HG03439 (cell line): ENCODE results near the gene MS4A4E.
"Not testable (repeated sequence)": the region's sequence is repeated elsewhere in the genome, so short reads cannot be mapped to it uniquely, and the experiment has no call there.

Experiments
- ATAC-seq: cut with Tn5 transposase; IDR thresholded peaks from one replicate; pipeline ENCODE4 v1.9.1; 2021; ENCODE audit warnings: mild to moderate bottlenecking, moderate library complexity; ENCODE audit not compliant: unreplicated experiment

Gene MS4A4E

GRCh38 chr11:60182541-60183330 lies 60.2 kb downstream of the MS4A4E start, which contains the start of gene MS4A6A:
Gene MS4A6A (minus strand): TSS chr11:60183083. CDS start chr11:60181727, 1,356 bp downstream.
- no peak for ATAC-seq

- ATAC-seq: no peak
Measured at GRCh38 chr11:60175860-60176275, 67.1 kb downstream of the MS4A4E start.

GRCh38 chr11:60172011-60172410 lies 70.9 kb downstream of the MS4A4E start:
- no peak for ATAC-seq

- ATAC-seq: no peak
Measured at GRCh38 chr11:60170566-60170965, 72.4 kb downstream of the MS4A4E start.

GRCh38 chr11:60169264-60169915 lies 73.5 kb downstream of the MS4A4E start:
- ATAC-seq: no peak

- no peak for ATAC-seq
Measured at GRCh38 chr11:60168306-60168705, 74.6 kb downstream of the MS4A4E start.

- ATAC-seq: no peak
Measured at GRCh38 chr11:60165951-60166350, 77.0 kb downstream of the MS4A4E start.

GRCh38 chr11:60165538-60165937 lies 77.4 kb downstream of the MS4A4E start:
- no peak for ATAC-seq

- ATAC-seq: no peak
Measured at GRCh38 chr11:60164550-60165075, 78.3 kb downstream of the MS4A4E start.

- ATAC-seq: no peak
Measured at GRCh38 chr11:60161766-60162165, 81.2 kb downstream of the MS4A4E start.

- no peak for ATAC-seq
Measured at GRCh38 chr11:60161107-60161506, 81.8 kb downstream of the MS4A4E start.

GRCh38 chr11:60159868-60160267 lies 83.1 kb downstream of the MS4A4E start:
- ATAC-seq: no peak

- ATAC-seq: no peak
Measured at GRCh38 chr11:60159284-60159683, 83.7 kb downstream of the MS4A4E start.

- no peak for ATAC-seq
Measured at GRCh38 chr11:60158636-60159035, 84.3 kb downstream of the MS4A4E start.

- ATAC-seq: no peak
Measured at GRCh38 chr11:60155931-60156330, 87.0 kb downstream of the MS4A4E start.

- ATAC-seq: not testable (repeated sequence)
Measured at GRCh38 chr11:60152727-60153126, 90.2 kb downstream of the MS4A4E start.

GRCh38 chr11:60150279-60150678 lies 92.7 kb downstream of the MS4A4E start:
- no peak for ATAC-seq
